Nephron progenitor cell (in vitro differentiated cells): ENCODE measurements around the gene TMPRSS13.

Experiments used
- DNase-seq: peaks from one replicate; pipeline ENCODE4 v3.0.0; 2021
- H3K27ac Mint-ChIP-seq: 2 replicates; pipeline ENCODE4 v1.8.0; 2021; ENCODE audit warnings: mild to moderate bottlenecking, moderate library complexity, mixed read lengths
- H3K27me3 Mint-ChIP-seq: 2 replicates; pipeline ENCODE4 v1.8.0; 2021; ENCODE audit warnings: mild to moderate bottlenecking, low read depth, mixed read lengths; ENCODE audit not compliant: poor library complexity
- H3K36me3 Mint-ChIP-seq: 2 replicates; pipeline ENCODE4 v1.8.0; 2021; ENCODE audit warnings: low read depth, mixed read lengths
- H3K4me1 Mint-ChIP-seq: 2 replicates; pipeline ENCODE4 v1.8.0; 2021; ENCODE audit warnings: mixed read lengths
- H3K4me3 Mint-ChIP-seq: 2 replicates; pipeline ENCODE4 v1.8.0; 2021; ENCODE audit warnings: mild to moderate bottlenecking, moderate library complexity, mixed read lengths
- H3K9me3 Mint-ChIP-seq: 2 replicates; pipeline ENCODE4 v1.8.0; 2021; ENCODE audit warnings: mild to moderate bottlenecking, moderate library complexity, mixed read lengths
- TF ChIP-seq, protein P1 (sequence below): fragments of 200-600 bp; sonication (generic); IDR thresholded peaks from 2 replicates; pipeline ENCODE4 v1.5.0; 2021; ENCODE audit warnings: antibody characterized with exemption

TMPRSS13 gene

DNA sequence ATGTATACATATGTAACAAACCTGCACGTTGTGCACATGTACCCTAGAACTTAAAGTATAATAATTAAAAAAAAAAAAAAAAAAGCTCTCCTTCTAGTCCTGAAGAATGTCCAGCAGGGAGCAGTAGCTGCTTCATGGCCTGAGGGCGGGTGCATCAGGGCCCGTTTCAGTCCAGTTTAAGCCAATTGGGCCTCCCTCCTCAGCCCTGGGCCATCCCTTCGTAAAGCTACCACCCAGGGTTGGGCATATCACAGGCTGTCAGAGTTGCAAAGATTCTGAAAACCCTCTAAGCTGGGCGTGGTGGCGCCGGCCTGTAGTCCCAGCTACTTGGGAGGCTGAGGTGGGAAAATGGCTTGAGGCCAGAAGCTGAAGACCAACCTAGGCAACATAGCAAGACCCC, 5.4 kb downstream of the TMPRSS13 start:
- H3K27me3 Mint-ChIP-seq = peaks cover 36% of the 10 kb centered on the region

DNA sequence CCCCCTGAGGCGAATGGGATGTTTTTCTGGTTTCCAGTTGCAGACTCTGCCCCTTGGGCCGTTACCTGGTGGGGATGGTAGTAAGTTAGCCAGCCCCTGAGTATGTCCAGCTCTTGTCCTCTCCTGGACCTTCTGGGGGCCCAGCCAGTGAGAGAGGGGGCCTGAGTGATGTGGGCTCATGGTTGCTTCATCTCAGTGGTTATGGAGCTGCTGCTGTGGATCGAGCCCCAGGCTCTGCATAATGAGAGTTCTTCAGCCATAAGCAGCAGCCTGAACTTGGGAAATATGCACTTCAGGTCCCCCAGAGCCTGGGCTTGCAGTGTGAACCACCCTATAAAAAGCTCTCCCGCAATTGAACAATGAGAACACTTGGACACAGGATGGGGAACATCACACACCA, 5.9 kb downstream of the TMPRSS13 start:
- H3K27me3 Mint-ChIP-seq = peaks cover 36% of the 10 kb centered on the region
- no peaks in the 10 kb centered on the region for H3K36me3 Mint-ChIP-seq
- H3K9me3 Mint-ChIP-seq = no peaks in the 10 kb centered on the region
- DNase-seq = no peak
- H3K4me1 Mint-ChIP-seq = peaks cover 11% of the 10 kb centered on the region
- TF ChIP-seq, protein P1, sequence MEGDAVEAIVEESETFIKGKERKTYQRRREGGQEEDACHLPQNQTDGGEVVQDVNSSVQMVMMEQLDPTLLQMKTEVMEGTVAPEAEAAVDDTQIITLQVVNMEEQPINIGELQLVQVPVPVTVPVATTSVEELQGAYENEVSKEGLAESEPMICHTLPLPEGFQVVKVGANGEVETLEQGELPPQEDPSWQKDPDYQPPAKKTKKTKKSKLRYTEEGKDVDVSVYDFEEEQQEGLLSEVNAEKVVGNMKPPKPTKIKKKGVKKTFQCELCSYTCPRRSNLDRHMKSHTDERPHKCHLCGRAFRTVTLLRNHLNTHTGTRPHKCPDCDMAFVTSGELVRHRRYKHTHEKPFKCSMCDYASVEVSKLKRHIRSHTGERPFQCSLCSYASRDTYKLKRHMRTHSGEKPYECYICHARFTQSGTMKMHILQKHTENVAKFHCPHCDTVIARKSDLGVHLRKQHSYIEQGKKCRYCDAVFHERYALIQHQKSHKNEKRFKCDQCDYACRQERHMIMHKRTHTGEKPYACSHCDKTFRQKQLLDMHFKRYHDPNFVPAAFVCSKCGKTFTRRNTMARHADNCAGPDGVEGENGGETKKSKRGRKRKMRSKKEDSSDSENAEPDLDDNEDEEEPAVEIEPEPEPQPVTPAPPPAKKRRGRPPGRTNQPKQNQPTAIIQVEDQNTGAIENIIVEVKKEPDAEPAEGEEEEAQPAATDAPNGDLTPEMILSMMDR = no peak
- H3K27ac Mint-ChIP-seq = no peak overlapping the region
- no peak overlapping the region for H3K4me3 Mint-ChIP-seq

More for the DNA sequence above, 5.4 kb downstream of the TMPRSS13 start:
- Mint-ChIP-seq H3K4me1 (peaks cover 14% of the 10 kb centered on the region), H3K27ac (no peak overlapping the region), H3K9me3 (no peaks in the 10 kb centered on the region), H3K36me3 (no peaks in the 10 kb centered on the region), H3K4me3 (no peak overlapping the region)
- DNase-seq = no peak
- TF ChIP-seq, protein P1 = no peak

DNA sequence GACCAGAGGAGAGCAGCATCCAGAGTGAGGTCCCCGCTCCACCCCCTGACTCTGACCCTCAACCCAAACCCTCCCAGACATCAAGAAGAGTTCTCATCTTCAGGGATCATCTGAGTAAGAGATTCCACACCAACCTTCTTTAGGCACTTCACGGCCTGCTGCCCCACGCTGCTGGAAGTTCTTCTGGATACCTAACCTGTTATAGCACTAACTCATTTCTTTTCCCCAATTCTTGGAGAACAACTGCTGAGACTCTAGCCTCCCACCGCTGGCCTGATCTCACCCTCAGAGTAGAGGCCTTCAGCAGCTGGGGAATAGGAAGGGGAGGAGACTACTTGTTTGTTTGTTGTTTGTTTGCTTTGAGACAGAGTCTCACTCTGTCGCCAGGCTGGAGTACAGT, 7.3 kb downstream of the TMPRSS13 start:
- H3K27ac Mint-ChIP-seq = no peak overlapping the region
- H3K36me3 Mint-ChIP-seq = no peaks in the 10 kb centered on the region
- H3K9me3 Mint-ChIP-seq = no peaks in the 10 kb centered on the region
- H3K27me3 Mint-ChIP-seq = peaks cover 23% of the 10 kb centered on the region
- H3K4me3 Mint-ChIP-seq = no peak overlapping the region
- no peak for DNase-seq
- TF ChIP-seq, protein P1 = no peak
- peaks cover 11% of the 10 kb centered on the region for H3K4me1 Mint-ChIP-seq

DNA sequence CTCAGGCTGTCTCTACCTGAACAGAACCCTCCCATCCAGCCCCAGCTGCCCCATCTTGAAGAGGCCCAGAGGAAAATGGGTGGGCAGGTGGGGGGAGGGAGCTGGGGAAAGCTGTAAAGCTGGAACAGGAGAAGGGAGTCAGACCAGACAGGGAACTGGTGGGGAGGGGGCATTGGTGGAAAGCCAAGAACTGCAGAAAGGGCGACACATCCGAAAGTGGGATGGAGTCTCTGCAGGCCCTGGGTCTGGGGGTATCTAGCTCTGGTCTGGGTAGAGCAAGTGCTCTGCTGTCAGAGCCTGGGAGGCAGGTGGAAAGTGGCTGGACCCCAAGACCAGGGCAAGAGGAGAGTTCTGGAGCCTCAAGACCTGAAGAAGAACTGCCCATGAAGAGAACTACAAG, 7.7 kb downstream of the TMPRSS13 start:
- H3K36me3 Mint-ChIP-seq = no peaks in the 10 kb centered on the region
- H3K27me3 Mint-ChIP-seq = peaks cover 18% of the 10 kb centered on the region
- no peak for DNase-seq
- TF ChIP-seq, protein P1 = no peak
- H3K4me1 Mint-ChIP-seq = peaks cover 11% of the 10 kb centered on the region
- no peak overlapping the region for H3K4me3 Mint-ChIP-seq
- H3K9me3 Mint-ChIP-seq = no peaks in the 10 kb centered on the region
- no peak overlapping the region for H3K27ac Mint-ChIP-seq

DNA sequence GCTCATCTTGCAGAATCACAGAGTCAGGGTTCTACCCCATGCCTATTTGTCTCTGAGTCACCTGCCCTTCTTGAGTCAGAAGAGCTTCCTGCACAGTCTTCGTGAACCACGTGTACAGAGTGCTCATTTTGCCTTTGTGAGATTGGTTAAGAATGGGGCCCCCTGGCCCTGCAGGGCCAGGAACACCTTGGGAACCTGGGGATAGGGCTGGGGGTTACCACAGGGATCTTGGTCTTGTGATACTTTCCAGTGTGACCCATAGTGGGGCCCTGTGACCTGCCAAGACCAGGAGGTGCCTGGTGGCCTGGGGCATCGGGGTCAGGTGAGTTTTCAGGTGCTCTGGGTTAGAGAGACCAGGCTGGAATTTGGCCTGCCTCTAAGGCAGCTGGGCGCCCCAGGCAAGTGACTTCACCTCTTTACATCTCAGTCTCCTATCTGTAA, 9.4 kb downstream of the TMPRSS13 start:
- no peak for DNase-seq
- peaks cover 15% of the 10 kb centered on the region for H3K27me3 Mint-ChIP-seq
- H3K4me3 Mint-ChIP-seq = no peak overlapping the region
- no peak overlapping the region for H3K27ac Mint-ChIP-seq
- H3K36me3 Mint-ChIP-seq = no peaks in the 10 kb centered on the region
- no peaks in the 10 kb centered on the region for H3K9me3 Mint-ChIP-seq
- TF ChIP-seq, protein P1 = no peak
- peaks cover 23% of the 10 kb centered on the region for H3K4me1 Mint-ChIP-seq

DNA sequence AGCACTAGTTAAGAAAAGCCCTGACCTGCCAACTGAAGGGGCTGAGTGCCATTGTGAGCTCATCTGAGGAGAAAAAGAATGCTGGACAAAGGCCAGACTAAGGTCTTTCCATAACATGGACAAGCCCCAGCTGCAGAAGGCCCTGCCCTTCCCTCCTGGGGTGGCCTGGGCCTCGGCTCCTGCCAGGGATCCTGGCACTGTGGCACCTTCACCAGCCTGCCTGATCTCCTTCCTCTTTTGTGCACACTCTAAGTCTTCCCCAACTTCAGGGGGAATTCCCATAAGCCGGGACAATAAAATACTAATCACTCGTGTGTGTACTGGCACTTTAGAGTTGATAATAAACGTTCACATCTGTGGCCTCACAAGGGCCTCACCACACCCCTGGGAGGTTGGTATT, 9.9 kb downstream of the TMPRSS13 start:
- H3K9me3 Mint-ChIP-seq = no peaks in the 10 kb centered on the region
- H3K27me3 Mint-ChIP-seq = peaks cover 15% of the 10 kb centered on the region
- no peaks in the 10 kb centered on the region for H3K36me3 Mint-ChIP-seq
- H3K4me3 Mint-ChIP-seq = no peak overlapping the region
- H3K4me1 Mint-ChIP-seq = peaks cover 27% of the 10 kb centered on the region
- TF ChIP-seq, protein P1 = no peak
- DNase-seq = no peak
- H3K27ac Mint-ChIP-seq = no peak overlapping the region
